NCI-H146 treated with DMSO at 0.1 percent for 48 hours (cell line): ENCODE measurements around the gene DCC.

ENCODE experiments used
- DNase-seq: peaks from one replicate; lab custom pipeline; 2025; ENCODE audit not compliant: unreplicated experiment; lab: John Stamatoyannopoulos, UW

DCC gene

GRCh38 chr18:52897611-52898484, 557.9 kb downstream of the DCC start:
- no peak for DNase-seq

DNA sequence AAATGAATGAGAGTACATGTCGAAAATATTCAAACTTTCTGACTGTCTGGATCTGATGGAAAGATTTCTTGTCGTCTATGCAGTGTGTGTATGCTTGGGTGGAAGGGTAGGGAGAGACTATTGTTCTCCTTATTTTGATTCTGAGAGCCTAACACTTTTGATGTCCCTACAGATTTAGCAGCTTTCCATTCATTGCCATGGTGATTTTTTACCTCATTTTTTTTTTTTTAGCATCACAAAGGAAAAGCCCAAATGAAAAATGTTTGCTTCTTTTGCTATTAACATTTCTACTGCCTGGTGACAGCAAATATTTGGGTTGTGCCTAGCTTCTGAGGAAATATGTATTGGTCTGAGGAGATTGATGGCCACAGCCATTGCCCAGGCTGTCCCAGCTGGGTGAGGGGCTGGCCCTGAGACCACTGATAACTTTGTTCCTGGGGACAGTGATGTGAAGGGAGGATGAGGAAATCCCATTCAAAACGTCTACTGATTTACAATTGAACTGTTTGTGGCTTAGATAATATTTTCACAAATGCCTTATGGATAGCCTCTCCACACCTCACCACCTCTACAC, 558.6 kb downstream of the DCC start:
- no peak for DNase-seq

- DNase-seq, result no peak
Measured at GRCh38 chr18:52902188-52902587, 562.2 kb downstream of the DCC start.

DNA sequence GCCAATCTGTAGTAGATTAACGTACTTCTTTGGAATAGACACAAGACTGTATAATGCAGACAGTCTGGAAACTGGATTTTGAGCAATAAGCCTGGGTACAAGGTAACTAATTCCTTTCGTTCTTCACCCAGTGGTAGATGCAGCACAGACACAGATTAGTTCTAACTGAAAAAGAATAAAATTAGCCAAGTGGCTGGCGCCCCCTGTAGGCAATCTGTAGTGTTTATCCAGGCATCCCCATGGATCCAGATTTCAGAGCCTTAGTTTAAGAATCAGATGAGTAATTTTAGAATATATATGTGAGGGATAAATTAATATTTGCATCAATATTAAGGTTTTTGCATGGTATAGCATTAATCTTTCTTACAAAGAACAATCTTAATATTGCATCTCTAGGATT, 563.9 kb downstream of the DCC start:
- peak; percentile 62 for DNase-seq

- DNase-seq, result no peak
Measured at GRCh38 chr18:52907543-52908308, 567.7 kb downstream of the DCC start.

GRCh38 chr18:52914148-52914547, 574.2 kb downstream of the DCC start:
- DNase-seq, result no peak

- DNase-seq, result no peak
Measured at GRCh38 chr18:52920665-52921064, 580.7 kb downstream of the DCC start.

DNA sequence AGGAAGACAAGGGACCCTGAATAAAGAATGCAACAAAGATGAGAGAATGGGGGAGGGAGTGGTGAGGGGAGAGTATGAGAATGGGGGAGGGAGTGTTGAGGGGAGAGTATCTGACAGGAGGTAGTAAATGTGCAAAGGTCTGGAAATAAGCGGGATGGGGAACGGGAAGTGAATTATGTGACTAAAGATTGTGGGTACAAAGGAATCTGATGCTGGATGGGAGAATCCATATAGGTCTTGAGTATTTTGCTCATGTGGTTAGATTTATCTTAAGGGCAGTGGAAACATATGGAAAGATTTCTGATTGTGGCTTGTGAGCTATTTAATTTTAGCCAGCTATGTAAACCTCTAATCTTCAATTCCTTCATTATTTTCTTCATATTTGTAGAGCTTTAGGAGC, 593.4 kb downstream of the DCC start:
- DNase-seq, result no peak

DNA sequence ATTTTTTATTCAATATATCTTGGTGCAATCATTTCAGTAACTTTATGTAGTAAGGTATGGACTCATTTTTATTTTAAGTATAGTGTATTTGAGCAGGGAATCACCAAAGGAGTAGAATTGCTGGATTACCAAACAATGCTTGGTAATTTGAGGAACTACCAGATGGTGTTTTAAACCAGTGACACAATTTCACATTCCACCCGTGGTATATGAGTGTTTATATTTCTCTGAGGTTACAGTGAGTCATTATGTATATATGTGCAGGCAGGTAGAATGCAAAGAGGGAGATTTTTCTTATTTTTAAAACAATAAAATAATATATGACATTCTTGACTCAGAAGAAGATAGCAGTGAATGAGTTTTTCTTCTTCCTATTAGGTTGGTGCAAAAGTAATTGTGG, 596.9 kb downstream of the DCC start:
- no peak for DNase-seq

DNA sequence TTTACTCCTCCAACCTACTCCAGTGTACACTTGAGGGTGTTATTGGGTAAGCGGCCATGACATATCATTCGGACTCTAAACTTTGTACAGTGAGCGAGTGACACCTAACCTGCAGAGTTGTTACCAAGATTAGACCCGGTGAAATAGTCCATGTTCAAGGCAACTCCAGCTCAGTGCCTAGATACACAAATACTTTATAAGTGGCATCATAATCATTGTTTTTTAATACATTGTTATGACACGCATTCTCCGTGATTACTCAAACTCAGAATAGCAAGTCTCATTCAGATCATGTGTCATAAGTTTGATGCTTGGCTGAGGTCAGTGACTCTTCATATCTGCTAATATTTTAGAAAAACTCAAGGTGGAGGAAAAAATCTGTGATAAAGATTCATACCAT, 597.8 kb downstream of the DCC start:
- DNase-seq, result no peak

DNA sequence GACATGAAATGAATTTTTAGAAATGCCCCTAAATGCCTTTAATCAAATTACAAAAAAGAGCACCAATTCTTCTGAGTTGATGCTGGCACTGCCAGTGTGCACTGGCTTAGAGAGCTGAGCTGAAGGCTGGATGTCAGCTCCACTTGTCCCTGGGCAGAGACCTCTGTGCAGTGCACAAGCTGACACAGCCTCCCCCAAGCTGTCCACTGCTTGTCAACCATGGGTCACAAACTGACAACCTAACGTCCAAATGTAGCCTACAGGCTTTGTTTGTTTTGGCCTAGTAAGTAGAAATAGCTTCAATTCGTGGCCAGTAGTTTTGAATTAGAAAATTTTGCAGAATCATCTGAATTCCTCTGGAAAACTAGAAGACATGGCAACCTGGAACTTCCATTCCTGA, 605.6 kb downstream of the DCC start:
- DNase-seq, result no peak

DNA sequence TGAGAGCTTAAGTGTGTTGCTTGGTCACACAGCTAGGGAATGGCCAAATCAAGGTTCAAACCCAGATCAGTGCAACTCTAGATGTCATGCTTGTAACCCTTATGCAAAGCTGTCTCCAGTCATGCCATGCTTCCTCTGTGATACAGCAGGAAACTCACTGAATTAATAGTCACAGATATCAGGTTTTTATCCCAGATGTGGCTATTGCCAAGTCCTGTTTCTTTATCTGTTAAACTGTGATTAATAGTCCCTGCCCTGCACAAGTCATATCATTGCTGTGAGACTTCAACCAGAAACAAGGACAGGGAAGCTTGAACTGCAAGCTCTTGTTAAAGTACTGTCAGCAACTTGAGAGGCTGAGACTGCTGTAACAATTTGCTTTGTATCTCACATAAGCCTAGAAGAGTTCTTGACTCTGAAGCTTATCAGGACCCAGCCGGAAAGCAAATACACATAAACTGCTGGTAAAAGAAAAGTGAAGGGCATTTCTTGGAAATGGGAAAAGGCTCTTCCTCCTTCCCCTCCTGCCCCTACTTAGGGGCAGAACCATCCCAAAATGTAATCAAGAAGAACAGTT, 609.0 kb downstream of the DCC start:
- no peak for DNase-seq

GRCh38 chr18:52950155-52950554, 610.2 kb downstream of the DCC start:
- no peak for DNase-seq

- DNase-seq, result no peak
Measured at GRCh38 chr18:52953387-52953786, 613.4 kb downstream of the DCC start.

GRCh38 chr18:52963481-52963880, 623.5 kb downstream of the DCC start:
- DNase-seq, result no peak

GRCh38 chr18:52970686-52971085, 630.7 kb downstream of the DCC start:
- DNase-seq, result no peak

- DNase-seq, result no peak
Measured at GRCh38 chr18:52971097-52971496, 631.1 kb downstream of the DCC start.

- DNase-seq, result no peak
Measured at GRCh38 chr18:52979892-52980291, 639.9 kb downstream of the DCC start.

GRCh38 chr18:52991246-52991645, 651.2 kb downstream of the DCC start:
- no peak for DNase-seq

- DNase-seq, result no peak
Measured at GRCh38 chr18:52992041-52992440, 652.0 kb downstream of the DCC start.

DNA sequence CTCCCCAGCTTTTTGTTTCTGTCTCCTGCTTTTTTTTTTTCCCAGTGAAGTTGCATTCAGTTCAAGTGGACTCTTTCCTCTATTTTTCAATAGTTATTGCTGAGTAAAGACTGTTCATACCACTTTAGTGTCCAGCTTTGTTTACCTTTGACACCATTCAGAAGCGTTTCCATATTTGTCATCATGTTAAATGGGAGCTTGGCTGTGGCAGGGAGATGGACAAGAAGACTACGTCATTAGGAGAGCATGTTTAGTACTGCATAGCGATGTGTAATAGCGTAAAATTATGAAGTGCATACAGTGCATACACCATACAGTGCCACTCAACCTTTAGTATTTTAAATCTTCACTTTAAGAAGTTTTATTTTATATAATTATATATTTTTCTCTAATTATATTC, 655.9 kb downstream of the DCC start:
- DNase-seq, result no peak

DNA sequence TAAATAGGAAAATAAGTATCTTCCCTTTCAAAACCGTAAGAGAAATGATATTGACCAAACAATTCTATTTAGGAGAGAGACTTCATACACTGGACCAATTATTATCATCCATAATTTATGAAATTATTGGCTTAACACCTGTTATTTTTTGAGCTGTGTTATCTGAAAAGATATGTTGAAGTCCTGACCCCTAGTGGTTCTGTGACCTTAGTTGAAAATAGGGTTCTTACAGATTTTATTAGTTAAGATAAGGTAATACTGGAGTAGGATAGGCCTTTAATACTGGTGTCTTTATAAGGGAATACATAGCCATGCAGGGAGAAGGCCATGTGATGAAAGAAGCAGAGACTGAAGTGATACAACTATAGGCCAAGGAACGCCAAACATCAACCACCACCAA, 659.6 kb downstream of the DCC start:
- no peak for DNase-seq
